Measurements from ENCODE around the gene PAMR1. TPM values are rescaled to one million over a fixed set of nuclear protein-coding genes. Genes with fewer than 3 reads are reported as not detected.

Gene PAMR1
- total and polyA plus RNA-seq, 4 donors, result 0.60 to 15.2 (median 1.4) TPM

GRCh38 chr11:35433588-35433987 is 91.8 kb downstream of the PAMR1 start:
- H3K9me3 ChIP-seq (ENCODE audit: control insufficient read depth in 4 of 4, insufficient read depth in 3 of 4, low read length in 3 of 4), result peaks cover 0 to 1% (median 0%) of the 10 kb centered on the region in 4 donors
- no peak for ATAC-seq (ENCODE audit: insufficient read depth, low FRiP score)
- WGBS, 2 donors, result 76 to 79% methylated on average over 3 of the region's 3 CpGs
- no peaks in the 10 kb centered on the region for H3K36me3 ChIP-seq (ENCODE audit: control insufficient read depth in 4 of 4, insufficient read depth in 4 of 4, low read length in 4 of 4)
- H3K4me1 ChIP-seq (ENCODE audit: control insufficient read depth in 5 of 5, insufficient read depth in 5 of 5, low read length in 5 of 5), result peaks cover 0 to 2% (median 0%) of the 10 kb centered on the region in 5 donors
- TF ChIP-seq CTCF (IDR thresholded peaks at IDR 0.05; ENCODE audit: control extremely low read depth, extremely low read depth), result no peak
- no peak for DNase-seq
- H3K4me3 ChIP-seq, result no peak overlapping the region
- no peak overlapping the region for H3K27ac ChIP-seq (ENCODE audit: low read depth in 1 of 2, low read length in 1 of 2)
- no peaks in the 10 kb centered on the region for H3K27me3 ChIP-seq (ENCODE audit: control insufficient read depth in 3 of 3, insufficient read depth in 3 of 3, low read length in 2 of 3)
- H3K9ac ChIP-seq (ENCODE audit: insufficient read depth in 1 of 2, low read length in 2 of 2), result no peak overlapping the region

GRCh38 chr11:35432464-35432863 is 93.0 kb downstream of the PAMR1 start:
- Histone ChIP-seq H3K4me1 (ENCODE audit: control insufficient read depth in 5 of 5, insufficient read depth in 5 of 5, low read length in 5 of 5) (peaks cover 0 to 2% (median 0%) of the 10 kb centered on the region in 5 donors), H3K36me3 (ENCODE audit: control insufficient read depth in 4 of 4, insufficient read depth in 4 of 4, low read length in 4 of 4) (no peaks in the 10 kb centered on the region), H3K4me3 (no peak overlapping the region), H3K9ac (ENCODE audit: insufficient read depth in 1 of 2, low read length in 2 of 2) (no peak overlapping the region), H3K9me3 (ENCODE audit: control insufficient read depth in 4 of 4, insufficient read depth in 3 of 4, low read length in 3 of 4) (peaks cover 0 to 1% (median 0%) of the 10 kb centered on the region in 4 donors), H3K27ac (ENCODE audit: low read depth in 1 of 2, low read length in 1 of 2) (no peak overlapping the region), H3K27me3 (ENCODE audit: control insufficient read depth in 3 of 3, insufficient read depth in 3 of 3, low read length in 2 of 3) (no peaks in the 10 kb centered on the region)
- no peak for TF ChIP-seq CTCF (IDR thresholded peaks at IDR 0.05; ENCODE audit: control extremely low read depth, extremely low read depth)
- WGBS, 2 donors, result 93% methylated on average over 14 of the region's 14 CpGs
- DNase-seq (no peak), ATAC-seq (ENCODE audit: insufficient read depth, low FRiP score) (no peak)

GRCh38 chr11:35427071-35427470 is 98.3 kb downstream of the PAMR1 start:
- DNase-seq (peak in 1 of 3 donors; percentile 22), ATAC-seq (ENCODE audit: insufficient read depth, low FRiP score) (peak; percentile 34)
- H3K36me3 ChIP-seq (ENCODE audit: control insufficient read depth in 4 of 4, insufficient read depth in 4 of 4, low read length in 4 of 4), result no peaks in the 10 kb centered on the region
- no peak overlapping the region for H3K4me3 ChIP-seq
- peaks cover 0 to 6% (median 0%) of the 10 kb centered on the region in 5 donors for H3K4me1 ChIP-seq (ENCODE audit: control insufficient read depth in 5 of 5, insufficient read depth in 5 of 5, low read length in 5 of 5)
- 36 to 64% methylated on average over 3 of the region's 3 CpGs for WGBS, 2 donors
- no peak overlapping the region for H3K27ac ChIP-seq (ENCODE audit: low read depth in 1 of 2, low read length in 1 of 2)
- no peak overlapping the region for H3K9ac ChIP-seq (ENCODE audit: insufficient read depth in 1 of 2, low read length in 2 of 2)
- peaks cover 1 to 18% (median 8%) of the 10 kb centered on the region in 3 donors for H3K27me3 ChIP-seq (ENCODE audit: control insufficient read depth in 3 of 3, insufficient read depth in 3 of 3, low read length in 2 of 3)
- TF ChIP-seq CTCF (IDR thresholded peaks at IDR 0.05; ENCODE audit: control extremely low read depth, extremely low read depth), result no peak
- peaks cover 0 to 6% (median 0%) of the 10 kb centered on the region in 4 donors for H3K9me3 ChIP-seq (ENCODE audit: control insufficient read depth in 4 of 4, insufficient read depth in 3 of 4, low read length in 3 of 4)

- peaks cover 3 to 25% (median 16%) of the 10 kb centered on the region in 3 donors for H3K27me3 ChIP-seq (ENCODE audit: control insufficient read depth in 3 of 3, insufficient read depth in 3 of 3, low read length in 2 of 3)
- no peak for ATAC-seq (ENCODE audit: insufficient read depth, low FRiP score)
- no peak for DNase-seq
- no peaks in the 10 kb centered on the region for H3K36me3 ChIP-seq (ENCODE audit: control insufficient read depth in 4 of 4, insufficient read depth in 4 of 4, low read length in 4 of 4)
- no peak overlapping the region for H3K4me3 ChIP-seq
- H3K27ac ChIP-seq (ENCODE audit: low read depth in 1 of 2, low read length in 1 of 2), result no peak overlapping the region
- H3K9ac ChIP-seq (ENCODE audit: insufficient read depth in 1 of 2, low read length in 2 of 2), result no peak overlapping the region
- peaks cover 0 to 6% (median 0%) of the 10 kb centered on the region in 4 donors for H3K9me3 ChIP-seq (ENCODE audit: control insufficient read depth in 4 of 4, insufficient read depth in 3 of 4, low read length in 3 of 4)
- WGBS, 2 donors, result 94 to 95% methylated on average over 1 of the region's 1 CpG
- H3K4me1 ChIP-seq (ENCODE audit: control insufficient read depth in 5 of 5, insufficient read depth in 5 of 5, low read length in 5 of 5), result peaks cover 0 to 6% (median 0%) of the 10 kb centered on the region in 5 donors
- no peak for TF ChIP-seq CTCF (IDR thresholded peaks at IDR 0.05; ENCODE audit: control extremely low read depth, extremely low read depth)
These were observed 99.1 kb downstream of the PAMR1 start for GRCh38 chr11:35426351-35426750.
